ENCODE data around the gene MYO3A. TPM values are rescaled to one million over a fixed set of nuclear protein-coding genes. Genes with fewer than 3 reads are reported as not detected.

The MYO3A gene
- total RNA-seq, 1 experiment from 2014 or later: not detected

DNA sequence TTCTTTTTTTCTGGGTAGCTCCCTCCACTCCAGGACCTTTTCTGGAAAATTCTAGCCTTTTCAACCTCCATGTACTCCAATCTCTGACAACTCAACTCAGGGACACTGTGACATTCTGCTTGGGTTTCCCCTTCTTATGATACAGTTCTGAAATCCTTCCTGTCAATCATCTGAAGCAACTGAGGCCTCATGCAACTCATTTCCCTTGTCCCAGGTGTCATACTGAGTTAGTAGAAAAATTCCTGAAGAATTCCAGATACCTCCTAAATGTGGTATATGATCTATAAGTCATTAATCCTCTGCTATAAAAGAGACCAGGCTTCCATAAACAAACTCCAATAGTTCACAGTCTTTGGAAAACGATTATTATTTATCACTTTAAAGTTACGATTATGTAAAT is 43.0 kb upstream of the MYO3A start (continued):
- TF ChIP-seq, protein P1, sequence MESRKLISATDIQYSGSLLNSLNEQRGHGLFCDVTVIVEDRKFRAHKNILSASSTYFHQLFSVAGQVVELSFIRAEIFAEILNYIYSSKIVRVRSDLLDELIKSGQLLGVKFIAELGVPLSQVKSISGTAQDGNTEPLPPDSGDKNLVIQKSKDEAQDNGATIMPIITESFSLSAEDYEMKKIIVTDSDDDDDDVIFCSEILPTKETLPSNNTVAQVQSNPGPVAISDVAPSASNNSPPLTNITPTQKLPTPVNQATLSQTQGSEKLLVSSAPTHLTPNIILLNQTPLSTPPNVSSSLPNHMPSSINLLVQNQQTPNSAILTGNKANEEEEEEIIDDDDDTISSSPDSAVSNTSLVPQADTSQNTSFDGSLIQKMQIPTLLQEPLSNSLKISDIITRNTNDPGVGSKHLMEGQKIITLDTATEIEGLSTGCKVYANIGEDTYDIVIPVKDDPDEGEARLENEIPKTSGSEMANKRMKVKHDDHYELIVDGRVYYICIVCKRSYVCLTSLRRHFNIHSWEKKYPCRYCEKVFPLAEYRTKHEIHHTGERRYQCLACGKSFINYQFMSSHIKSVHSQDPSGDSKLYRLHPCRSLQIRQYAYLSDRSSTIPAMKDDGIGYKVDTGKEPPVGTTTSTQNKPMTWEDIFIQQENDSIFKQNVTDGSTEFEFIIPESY (IDR thresholded peaks at IDR 0.05; ENCODE audit: extremely low read depth, insufficient replicate concordance, low read length): no peak
- TF ChIP-seq ELF1 (IDR thresholded peaks at IDR 0.05; ENCODE audit: borderline replicate concordance, low read depth) (no peak), RAD21 (IDR thresholded peaks at IDR 0.05; ENCODE audit: low read depth) (no peak), CBX3 (IDR thresholded peaks at IDR 0.05; ENCODE audit: low read depth) (no peak), POLR2A (IDR thresholded peaks at IDR 0.05; ENCODE audit: borderline replicate concordance, extremely low read depth, insufficient read depth, insufficient read length) (no peak), SRF (IDR thresholded peaks at IDR 0.05; ENCODE audit: low read depth) (no peak), EZH2phosphoT487 (IDR thresholded peaks at IDR 0.05; ENCODE audit: borderline replicate concordance) (no peak)

DNA sequence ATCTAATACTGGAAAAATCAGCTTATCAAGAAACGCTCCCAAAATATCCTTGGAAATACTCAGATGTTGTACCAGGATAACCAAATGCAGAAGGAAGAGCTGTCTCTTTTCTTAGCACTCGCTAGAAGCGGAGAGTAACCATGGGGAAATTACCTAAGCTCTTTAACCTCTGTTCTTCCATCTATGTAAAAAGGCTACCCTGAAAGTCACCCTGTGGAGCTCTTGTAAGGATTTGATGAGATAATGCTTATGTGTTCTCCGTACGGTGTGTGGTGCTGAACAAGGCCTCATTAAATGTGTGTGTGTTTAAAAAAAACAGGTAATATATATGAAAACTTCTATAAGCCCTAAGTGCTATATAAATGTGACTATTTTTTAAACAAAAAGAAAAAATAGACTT is 38.2 kb upstream of the MYO3A start:
- ChIA-PET POLR2A (no interaction called here), CTCF (no interaction called here), RAD21 (ENCODE audit: low non-redundant PET in 1 of 2, low total read pairs in 2 of 2, uncharacterized antibody in 2 of 2, unreplicated experiment in 2 of 2) (no interaction called here)
- no peak overlapping the region for H3K27ac ChIP-seq (ENCODE audit: low read depth, low read length)
- H3K9me2 ChIP-seq (ENCODE audit: insufficient read depth): no peaks in the 10 kb centered on the region
- DNase-seq (ENCODE audit: low read depth, low spot score): no peak
- no peak overlapping the region for H2AFZ ChIP-seq (ENCODE audit: low read depth, low read length, poor library complexity, severe bottlenecking)
- no peaks in the 10 kb centered on the region for H3K79me2 ChIP-seq (ENCODE audit: insufficient read depth, low read length)
- BruUV-seq (replicated peaks): no TSS peak
- H3K4me3 ChIP-seq (replicated peaks in 1 of 2; ENCODE audit: low read depth in 1 of 2, low read length in 2 of 2): no peak overlapping the region
- H3K4me2 ChIP-seq (ENCODE audit: low read length): no peak overlapping the region
- H3K9ac ChIP-seq (ENCODE audit: low read length): no peak overlapping the region
- TF ChIP-seq, protein P2, sequence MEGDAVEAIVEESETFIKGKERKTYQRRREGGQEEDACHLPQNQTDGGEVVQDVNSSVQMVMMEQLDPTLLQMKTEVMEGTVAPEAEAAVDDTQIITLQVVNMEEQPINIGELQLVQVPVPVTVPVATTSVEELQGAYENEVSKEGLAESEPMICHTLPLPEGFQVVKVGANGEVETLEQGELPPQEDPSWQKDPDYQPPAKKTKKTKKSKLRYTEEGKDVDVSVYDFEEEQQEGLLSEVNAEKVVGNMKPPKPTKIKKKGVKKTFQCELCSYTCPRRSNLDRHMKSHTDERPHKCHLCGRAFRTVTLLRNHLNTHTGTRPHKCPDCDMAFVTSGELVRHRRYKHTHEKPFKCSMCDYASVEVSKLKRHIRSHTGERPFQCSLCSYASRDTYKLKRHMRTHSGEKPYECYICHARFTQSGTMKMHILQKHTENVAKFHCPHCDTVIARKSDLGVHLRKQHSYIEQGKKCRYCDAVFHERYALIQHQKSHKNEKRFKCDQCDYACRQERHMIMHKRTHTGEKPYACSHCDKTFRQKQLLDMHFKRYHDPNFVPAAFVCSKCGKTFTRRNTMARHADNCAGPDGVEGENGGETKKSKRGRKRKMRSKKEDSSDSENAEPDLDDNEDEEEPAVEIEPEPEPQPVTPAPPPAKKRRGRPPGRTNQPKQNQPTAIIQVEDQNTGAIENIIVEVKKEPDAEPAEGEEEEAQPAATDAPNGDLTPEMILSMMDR (IDR thresholded peaks at IDR 0.05 in 2 of 3, conservative IDR thresholded peaks at IDR 0.05 in 1 of 3; ENCODE audit: borderline replicate concordance in 1 of 3, insufficient read depth in 1 of 3, low read depth in 2 of 3, low read length in 2 of 3): no peak
- no peak for ATAC-seq
- H3K36me3 ChIP-seq (ENCODE audit: control insufficient read depth in 1 of 2, insufficient read depth in 2 of 2, low read length in 2 of 2): no peaks in the 10 kb centered on the region
- H3K27me3 ChIP-seq (ENCODE audit: insufficient read depth, low read length): peaks cover 48% of the 10 kb centered on the region
- H3K9me3 ChIP-seq (ENCODE audit: control insufficient read depth in 1 of 2, insufficient read depth in 1 of 2, low read depth in 1 of 2, low read length in 2 of 2): no peaks in the 10 kb centered on the region
- H3K4me1 ChIP-seq (ENCODE audit: control insufficient read depth in 1 of 2, insufficient read depth in 2 of 2, low read length in 2 of 2): no peaks in the 10 kb centered on the region
- intact Hi-C loops (cut with micrococcal nuclease): no loop called here
- no peaks in the 10 kb centered on the region for H4K20me1 ChIP-seq (ENCODE audit: insufficient read depth)

Data from HCT116 (cell line).